Right lobe of liver (tissue), 4 donors: ENCODE data around the gene C1orf105.

ENCODE experiments used
- POLR2A ChIP-seq: fragments of 450-650 bp; IDR thresholded peaks from one replicate; pipeline ENCODE4 v1.6.1; 2017; ENCODE audit warnings: antibody characterized with exemption, mild to moderate bottlenecking
- TF ChIP-seq, protein P1 (sequence below), 4 donors: fragments of 200-600 bp in 3 of 4; fragments of 450-650 bp in 1 of 4; IDR thresholded peaks; one replicate each; pipeline versions ENCODE4 v1.5.1 to v1.8.0; 2016 to 2022; ENCODE audit warnings: antibody characterized with exemption in 4 of 4, mild to moderate bottlenecking in 2 of 4
- donor health status: DM: no; HTN: no; CAD: no.
- donor health status: DM: no; HTN: no; CAD: no.
- donor health status: DM: no; HTN: yes; CAD: no.

DNA sequence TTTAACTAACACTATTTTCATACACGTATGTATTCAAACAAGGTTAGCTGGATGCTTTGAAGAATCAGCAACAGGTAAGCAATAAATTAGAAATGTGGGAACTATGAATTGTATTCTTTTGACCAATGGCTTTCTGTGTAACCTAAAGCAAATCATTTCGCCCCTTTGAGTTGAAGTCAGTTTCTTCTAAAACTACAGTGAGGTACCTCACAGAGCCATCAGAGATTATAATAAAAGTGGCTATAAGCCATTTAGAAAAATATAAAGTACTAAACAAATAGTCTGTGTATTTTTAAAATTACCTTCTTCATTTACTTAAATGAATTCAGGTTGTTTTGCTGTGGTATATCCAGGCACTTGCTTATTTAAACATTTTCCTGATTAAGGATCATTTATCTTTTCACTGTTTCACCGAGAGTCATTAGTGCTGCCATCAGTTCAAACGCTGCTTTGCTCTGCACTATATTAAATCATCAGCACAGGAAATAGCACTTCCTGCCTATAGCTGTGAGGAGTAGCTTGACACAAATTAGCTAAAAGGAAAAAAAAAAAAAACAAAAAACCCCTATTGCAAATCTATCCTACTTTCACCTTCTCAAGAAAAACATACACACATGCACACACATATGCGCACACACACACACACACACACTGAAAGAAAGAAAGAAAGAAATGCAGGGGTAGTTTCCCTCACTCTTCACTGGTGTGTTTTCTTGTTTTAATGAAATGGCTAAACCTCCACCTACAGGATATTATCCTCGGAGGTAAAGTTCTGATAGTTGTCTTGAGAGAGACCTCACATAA lies 39.8 kb upstream of the C1orf105 start:
- TF ChIP-seq, protein P1, sequence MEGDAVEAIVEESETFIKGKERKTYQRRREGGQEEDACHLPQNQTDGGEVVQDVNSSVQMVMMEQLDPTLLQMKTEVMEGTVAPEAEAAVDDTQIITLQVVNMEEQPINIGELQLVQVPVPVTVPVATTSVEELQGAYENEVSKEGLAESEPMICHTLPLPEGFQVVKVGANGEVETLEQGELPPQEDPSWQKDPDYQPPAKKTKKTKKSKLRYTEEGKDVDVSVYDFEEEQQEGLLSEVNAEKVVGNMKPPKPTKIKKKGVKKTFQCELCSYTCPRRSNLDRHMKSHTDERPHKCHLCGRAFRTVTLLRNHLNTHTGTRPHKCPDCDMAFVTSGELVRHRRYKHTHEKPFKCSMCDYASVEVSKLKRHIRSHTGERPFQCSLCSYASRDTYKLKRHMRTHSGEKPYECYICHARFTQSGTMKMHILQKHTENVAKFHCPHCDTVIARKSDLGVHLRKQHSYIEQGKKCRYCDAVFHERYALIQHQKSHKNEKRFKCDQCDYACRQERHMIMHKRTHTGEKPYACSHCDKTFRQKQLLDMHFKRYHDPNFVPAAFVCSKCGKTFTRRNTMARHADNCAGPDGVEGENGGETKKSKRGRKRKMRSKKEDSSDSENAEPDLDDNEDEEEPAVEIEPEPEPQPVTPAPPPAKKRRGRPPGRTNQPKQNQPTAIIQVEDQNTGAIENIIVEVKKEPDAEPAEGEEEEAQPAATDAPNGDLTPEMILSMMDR (IDR thresholded peaks at IDR 0.05), result no peak
- no peak for TF ChIP-seq POLR2A
